Neural progenitor cell (in vitro differentiated cells): Measurements from ENCODE around the gene CEBPB. TPM values are rescaled to one million over a fixed set of nuclear protein-coding genes. Genes with fewer than 3 reads are reported as not detected.

ENCODE experiments used
- DNase-seq: peaks from one replicate; pipeline ENCODE4 v3.0.0-alpha.2; 2016; ENCODE audit warnings: low spot score
- H2AFZ ChIP-seq: fragments of 200-600 bp; sonication (generic); replicated peaks from 2 replicates; pipeline ENCODE4 v1.6.1; 2016; ENCODE audit warnings: antibody characterized with exemption
- H3F3A ChIP-seq: fragments of 200-600 bp; sonication (generic); 2 replicates; pipeline ENCODE4 v1.6.1; 2016; ENCODE audit warnings: antibody characterized with exemption, low read depth
- H3K27ac ChIP-seq: fragments of 200-600 bp; sonication (generic); 2 replicates; pipeline ENCODE4 v1.5.1; 2016; ENCODE audit warnings: mild to moderate bottlenecking
- H3K27me3 ChIP-seq: fragments of 200-600 bp; sonication (generic); 2 replicates; pipeline ENCODE4 v1.6.1; 2016; ENCODE audit warnings: mild to moderate bottlenecking, moderate library complexity
- H3K36me3 ChIP-seq: fragments of 200-600 bp; sonication (generic); 2 replicates; pipeline ENCODE4 v1.5.1; 2016
- H3K4me1 ChIP-seq: fragments of 200-600 bp; sonication (generic); 2 replicates; pipeline ENCODE4 v1.6.1; 2016; ENCODE audit warnings: mixed run types
- H3K4me2 ChIP-seq: fragments of 200-600 bp; sonication (generic); 2 replicates; pipeline ENCODE4 v1.6.1; 2016
- H3K4me3 ChIP-seq: fragments of 200-600 bp; sonication (generic); 2 replicates; pipeline ENCODE4 v1.5.1; 2016
- H3K79me2 ChIP-seq: fragments of 200-600 bp; sonication (generic); 2 replicates; pipeline ENCODE4 v1.6.1; 2016; ENCODE audit warnings: low read depth
- H3K9ac ChIP-seq: fragments of 200-600 bp; sonication (generic); 2 replicates; pipeline ENCODE4 v1.6.1; 2016
- H3K9me3 ChIP-seq: fragments of 200-600 bp; sonication (generic); 2 replicates; pipeline ENCODE4 v1.5.1; 2016; ENCODE audit warnings: low read depth
- H4K20me1 ChIP-seq: fragments of 200-600 bp; sonication (generic); 2 replicates; pipeline ENCODE4 v1.6.1; 2016; ENCODE audit warnings: low read depth
- H3K27ac Mint-ChIP-seq: 3 replicates; pipeline ENCODE4 v1.8.0; 2021; ENCODE audit warnings: mixed read lengths
- H3K27me3 Mint-ChIP-seq: 2 replicates; pipeline ENCODE4 v1.8.0; 2022; ENCODE audit warnings: low read depth, mild to moderate bottlenecking, inconsistent platforms, moderate library complexity, mixed read lengths; ENCODE audit not compliant: insufficient read depth
- H3K36me3 Mint-ChIP-seq: 3 replicates; pipeline ENCODE4 v1.8.0; 2021; ENCODE audit warnings: mixed read lengths
- H3K4me1 Mint-ChIP-seq: 3 replicates; pipeline ENCODE4 v1.8.0; 2021; ENCODE audit warnings: mixed read lengths
- H3K4me3 Mint-ChIP-seq: 3 replicates; pipeline ENCODE4 v1.8.0; 2021; ENCODE audit warnings: mild to moderate bottlenecking, moderate library complexity, mixed read lengths
- H3K9me3 Mint-ChIP-seq: 3 replicates; pipeline ENCODE4 v1.8.0; 2020; ENCODE audit warnings: mixed read lengths
- CTCF ChIP-seq: fragments of 200-600 bp; sonication (generic); IDR thresholded peaks from 2 replicates; pipeline ENCODE4 v1.5.1; 2017; ENCODE audit warnings: antibody characterized with exemption, mild to moderate bottlenecking
- EZH2 ChIP-seq: fragments of 200-600 bp; sonication (generic); IDR thresholded peaks from 2 replicates; pipeline ENCODE4 v1.6.1; 2017; ENCODE audit warnings: antibody characterized with exemption, mild to moderate bottlenecking, moderate library complexity
- EZH2phosphoT487 ChIP-seq: fragments of 200-600 bp; sonication (generic); IDR thresholded peaks from 2 replicates; pipeline ENCODE4 v1.6.1; 2017; ENCODE audit warnings: antibody characterized with exemption
- total RNA-seq: library from RNA; depleted of rRNA; stranded (reverse); fragments of >200 nt; gene quantifications from 2 replicates; pipeline ENCODE4 v1.2.3, GENCODE V29; 2015; ENCODE audit warnings: low replicate concordance

The CEBPB gene
- total RNA-seq, 1 donor from 2014 or later = 1.8 TPM

GRCh38 chr20:50196896-50197295 lies 6.3 kb downstream of the CEBPB start:
- Histone ChIP-seq H3K27ac (no peak overlapping the region), H3K4me2 (no peak overlapping the region), H3K9ac (no peak overlapping the region), H2AFZ (no peak overlapping the region), H3K4me1 (peaks cover 12% of the 10 kb centered on the region), H3K79me2 (no peaks in the 10 kb centered on the region), H3F3A (peaks cover 4% of the 10 kb centered on the region), H3K36me3 (no peaks in the 10 kb centered on the region), H3K9me3 (no peaks in the 10 kb centered on the region), H3K4me3 (no peak overlapping the region), H3K27me3 (peaks cover 22% of the 10 kb centered on the region), H4K20me1 (peaks cover 13% of the 10 kb centered on the region)
- Mint-ChIP-seq H3K27ac (peak overlapping the region; percentile 76), H3K4me3 (no peak overlapping the region), H3K36me3 (no peaks in the 10 kb centered on the region), H3K27me3 (peaks cover 7% of the 10 kb centered on the region), H3K4me1 (peaks cover 34% of the 10 kb centered on the region), H3K9me3 (no peaks in the 10 kb centered on the region)
- TF ChIP-seq EZH2 = no peak
- no peak for DNase-seq

- Mint-ChIP-seq H3K27ac (peak overlapping the region; percentile 76), H3K9me3 (no peaks in the 10 kb centered on the region), H3K4me1 (peaks cover 29% of the 10 kb centered on the region), H3K4me3 (no peak overlapping the region), H3K36me3 (no peaks in the 10 kb centered on the region), H3K27me3 (peaks cover 4% of the 10 kb centered on the region)
- Histone ChIP-seq H3K4me3 (no peak overlapping the region), H3K9me3 (no peaks in the 10 kb centered on the region), H3K4me2 (no peak overlapping the region), H2AFZ (no peak overlapping the region), H3K79me2 (no peaks in the 10 kb centered on the region), H3K4me1 (peaks cover 7% of the 10 kb centered on the region), H3F3A (no peaks in the 10 kb centered on the region), H3K27ac (no peak overlapping the region), H3K36me3 (no peaks in the 10 kb centered on the region), H4K20me1 (peaks cover 11% of the 10 kb centered on the region), H3K27me3 (peaks cover 15% of the 10 kb centered on the region), H3K9ac (no peak overlapping the region)
- TF ChIP-seq EZH2phosphoT487 (no peak), EZH2 (no peak), CTCF (no peak)
- no peak for DNase-seq
Observed at GRCh38 chr20:50197463-50198179, 7.0 kb downstream of the CEBPB start.

- H3K4me3 Mint-ChIP-seq = no peak overlapping the region
- Histone ChIP-seq H3F3A (no peaks in the 10 kb centered on the region), H3K4me3 (no peak overlapping the region), H3K4me2 (no peak overlapping the region), H3K79me2 (no peaks in the 10 kb centered on the region), H3K9me3 (no peaks in the 10 kb centered on the region), H3K9ac (no peak overlapping the region), H4K20me1 (peaks cover 5% of the 10 kb centered on the region), H2AFZ (peak overlapping the region; percentile 63), H3K4me1 (peaks cover 7% of the 10 kb centered on the region), H3K27me3 (peaks cover 8% of the 10 kb centered on the region), H3K36me3 (no peaks in the 10 kb centered on the region), H3K27ac (no peak overlapping the region)
- no peaks in the 10 kb centered on the region for H3K9me3 Mint-ChIP-seq
- peaks cover 23% of the 10 kb centered on the region for H3K4me1 Mint-ChIP-seq
- no peak overlapping the region for H3K27ac Mint-ChIP-seq
- no peaks in the 10 kb centered on the region for H3K36me3 Mint-ChIP-seq
- no peak for TF ChIP-seq CTCF
- no peak for TF ChIP-seq EZH2
- no peak for TF ChIP-seq EZH2phosphoT487
- peaks cover 3% of the 10 kb centered on the region for H3K27me3 Mint-ChIP-seq
- no peak for DNase-seq
Observed at GRCh38 chr20:50198180-50198666, 7.6 kb downstream of the CEBPB start.

- Mint-ChIP-seq H3K27ac (no peak overlapping the region), H3K9me3 (peaks cover 3% of the 10 kb centered on the region), H3K27me3 (peaks cover 2% of the 10 kb centered on the region), H3K36me3 (no peaks in the 10 kb centered on the region), H3K4me1 (peaks cover 18% of the 10 kb centered on the region), H3K4me3 (no peak overlapping the region)
- TF ChIP-seq EZH2phosphoT487 (no peak), EZH2 (no peak), CTCF (no peak)
- no peak overlapping the region for H3K9ac ChIP-seq
- peaks cover under 1% of the 10 kb centered on the region for H4K20me1 ChIP-seq
- peaks cover 5% of the 10 kb centered on the region for H3K4me1 ChIP-seq
- H3K4me3 ChIP-seq = no peak overlapping the region
- H2AFZ ChIP-seq = no peak overlapping the region
- peaks cover 5% of the 10 kb centered on the region for H3K27me3 ChIP-seq
- no peaks in the 10 kb centered on the region for H3F3A ChIP-seq
- H3K36me3 ChIP-seq = no peaks in the 10 kb centered on the region
- DNase-seq = no peak
- H3K79me2 ChIP-seq = no peaks in the 10 kb centered on the region
- no peaks in the 10 kb centered on the region for H3K9me3 ChIP-seq
- no peak overlapping the region for H3K4me2 ChIP-seq
- H3K27ac ChIP-seq = no peak overlapping the region
Observed at GRCh38 chr20:50198716-50199115, 8.1 kb downstream of the CEBPB start.
